ENCODE data around the gene NDUFB2. TPM values are rescaled to one million over a fixed set of nuclear protein-coding genes. Genes with fewer than 3 reads are reported as not detected.

The NDUFB2 gene
- total and polyA plus RNA-seq, 9 of the 15 experiments (the other 6 are each of a cell fraction or from before 2014, with no cell fraction given) = 220 to 2,075 (median 320) TPM

- ATAC-seq = no peak
- H3K4me3 ChIP-seq = no peak overlapping the region
- TF ChIP-seq RBM39 (optimal IDR thresholded peaks at IDR 0.05; ENCODE audit: low read depth, low read length) (no peak), CREBBP (IDR thresholded peaks at IDR 0.05; ENCODE audit: low read depth, low read length) (no peak), GMEB1 (CRISPR knock-in tag; IDR thresholded peaks at IDR 0.05) (no peak), PTRF (tag; IDR thresholded peaks at IDR 0.05) (no peak), SRSF3 (IDR thresholded peaks at IDR 0.05; ENCODE audit: insufficient read depth, low read length) (no peak), CREB5 (CRISPR knock-in tag; IDR thresholded peaks at IDR 0.05) (no peak), ZNF212 (CRISPR knock-in tag; IDR thresholded peaks at IDR 0.05) (no peak), STAT5A (IDR thresholded peaks at IDR 0.05; ENCODE audit: borderline replicate concordance, low read length) (no peak), SREBF2 (CRISPR knock-in tag; IDR thresholded peaks at IDR 0.05) (no peak), NUFIP1 (IDR thresholded peaks at IDR 0.05; ENCODE audit: partially characterized antibody) (no peak), RBM34 (IDR thresholded peaks at IDR 0.05; ENCODE audit: borderline replicate concordance, insufficient read depth, low read length) (no peak), PHF20 (IDR thresholded peaks at IDR 0.05; ENCODE audit: partially characterized antibody) (no peak), ASH1L (IDR thresholded peaks at IDR 0.05; ENCODE audit: borderline replicate concordance, low read depth, partially characterized antibody) (no peak), C11orf30 (IDR thresholded peaks at IDR 0.05; ENCODE audit: low read depth) (no peak), ZNF76 (CRISPR knock-in tag; IDR thresholded peaks at IDR 0.05; ENCODE audit: borderline replicate concordance) (no peak), MYC (IDR thresholded peaks at IDR 0.05; ENCODE audit: low read depth, low read length) (no peak), MYC (CRISPR knock-in tag; IDR thresholded peaks at IDR 0.05; ENCODE audit: borderline replicate concordance, low read depth) (no peak), NR2F6 (CRISPR knock-in tag; IDR thresholded peaks at IDR 0.05) (no peak), POLR2B (IDR thresholded peaks at IDR 0.05; ENCODE audit: low read depth, partially characterized antibody) (no peak), EWSR1 (IDR thresholded peaks at IDR 0.05; ENCODE audit: borderline replicate concordance, low read depth, partially characterized antibody) (no peak), CC2D1A (IDR thresholded peaks at IDR 0.05) (no peak)
- H3K9ac ChIP-seq (ENCODE audit: insufficient read depth in 1 of 2, low read depth in 2 of 2, low read length in 2 of 2) = no peak overlapping the region
- ChIA-PET CTCF (ENCODE audit: low intra/inter-chr PET ratio) (no interaction called here), POLR2A (interaction anchor here (1.1 to 1.6 kb wide), 2 partner anchors 16 to 17 kb away, joined by 3 to 6 read pairs; no protein-coding TSS in a partner anchor)
- no peak overlapping the region for H2AFZ ChIP-seq (ENCODE audit: low read depth, low read length)
- 85% methylated on average over 1 of the region's 1 CpG for WGBS (ENCODE audit: insufficient coverage, low coverage, missing lambda C conversion rate)
- intact Hi-C loops (cut with micrococcal nuclease) = no loop called here
- in situ Hi-C loops (cut with MboI) = no loop called here
- H3K27me3 ChIP-seq (ENCODE audit: control insufficient read depth in 2 of 2, insufficient read depth in 2 of 2, low read length in 2 of 2) = no peaks in the 10 kb centered on the region
- H3K79me2 ChIP-seq (ENCODE audit: control insufficient read depth, insufficient read depth, low read length) = no peaks in the 10 kb centered on the region
- H3K9me1 ChIP-seq (ENCODE audit: control insufficient read depth, insufficient read depth, low read length) = no peaks in the 10 kb centered on the region
- H3K27ac ChIP-seq (ENCODE audit: extremely low read depth, low read depth, low read length) = no peak overlapping the region
- no peak overlapping the region for H3K4me2 ChIP-seq (ENCODE audit: insufficient read depth, low read length)
- no peak for FAIRE-seq
- no peak for DNase-seq (ENCODE audit: extremely low read depth in 1 of 4, low spot score in 3 of 4)
- H4K20me1 ChIP-seq (replicated peaks; ENCODE audit: control insufficient read depth, insufficient read depth, low read length) = no peaks in the 10 kb centered on the region
- no peaks in the 10 kb centered on the region for H3K4me1 ChIP-seq (replicated peaks in 1 of 2; ENCODE audit: control insufficient read depth in 2 of 2, insufficient read depth in 2 of 2, low read length in 2 of 2)
- no peaks in the 10 kb centered on the region for H3K9me3 ChIP-seq (replicated peaks; ENCODE audit: control insufficient read depth, insufficient read depth, low read depth, low read length)
- no TSS peak for BruUV-seq (replicated peaks)
- peaks cover 16% of the 10 kb centered on the region for H3K36me3 ChIP-seq (ENCODE audit: control insufficient read depth, insufficient read depth, low read length)
Measured at GRCh38 chr7:140722254-140722653, 25.7 kb downstream of the NDUFB2 start.

Measured in K562 (cell line).